Esophagus muscularis mucosa (tissue), 4 donors: Measurements from ENCODE around the gene GRIFIN. TPM values are rescaled to one million over a fixed set of nuclear protein-coding genes. Genes with fewer than 3 reads are reported as not detected.

ENCODE experiments used
- DNase-seq: peaks from one replicate; pipeline ENCODE4 v3.0.0-alpha.2; 2017; ENCODE audit errors: extremely low spot score
- H3K27ac ChIP-seq, 4 donors: fragments of 200-600 bp; sonication (generic); replicated peaks in 1 of 4; 1 replicate in 3 of 4; 2 replicates in 1 of 4; pipeline ENCODE4 v1.5.1; 2016 to 2019; ENCODE audit warnings: mild to moderate bottlenecking in 1 of 4
- H3K27me3 ChIP-seq, 4 donors: fragments of 200-600 bp; sonication (generic); one replicate each; pipeline versions ENCODE4 v1.5.1 to v1.6.0; 2016 to 2019
- H3K36me3 ChIP-seq, 4 donors: fragments of 200-600 bp; sonication (generic); one replicate each; pipeline ENCODE4 v1.5.1; 2016 to 2019
- H3K4me1 ChIP-seq, 4 donors: fragments of 200-600 bp; sonication (generic); one replicate each; pipeline ENCODE4 v1.5.1; 2016 to 2019
- H3K4me3 ChIP-seq, 4 donors: fragments of 200-600 bp; sonication (generic); 1 replicate in 2 of 4; 2 replicates in 2 of 4; pipeline ENCODE4 v1.5.1; 2016 to 2019; ENCODE audit warnings: mild to moderate bottlenecking in 4 of 4, moderate library complexity in 1 of 4
- H3K9me3 ChIP-seq, 4 donors: fragments of 200-600 bp; sonication (generic); 1 replicate in 3 of 4; 2 replicates in 1 of 4; pipeline ENCODE4 v1.5.1; 2016 to 2019
- EP300 ChIP-seq: sonication (generic); formaldehyde crosslinking; IDR thresholded peaks from one replicate; pipeline ENCODE4 v1.6.1; 2017; ENCODE audit warnings: antibody characterized with exemption
- POLR2A ChIP-seq: fragments of 450-650 bp; IDR thresholded peaks from one replicate; pipeline ENCODE4 v1.6.1; 2017; ENCODE audit warnings: antibody characterized with exemption, moderate library complexity, mild to moderate bottlenecking, low read depth
- POLR2AphosphoS5 ChIP-seq, 2 donors: sonication (generic); formaldehyde crosslinking; IDR thresholded peaks; one replicate each; pipeline ENCODE4 v1.6.1; 2017; ENCODE audit warnings: antibody characterized with exemption in 2 of 2
- WGBS: methylation state at CpG from one replicate; pipeline ENCODE4 v1.1.5; 2018; 5-methylcytosine and 5-hydroxymethylcytosine counted together
- intact Hi-C: fragments of 100-400 bp; cut with DNase I; formaldehyde crosslinking; loops from one replicate; pipeline ENCODE4 v1.15.1; 2023
- total RNA-seq, 4 donors: library from RNA; depleted of rRNA; stranded (reverse); fragments of >200 nt; gene quantifications; one replicate each; pipeline versions ENCODE4 v1.1.0 to v1.2.1, GENCODE V29; 2016
- TF ChIP-seq, protein P1 (sequence below), 3 experiments: fragments of 200-600 bp in 2 of 3; fragments of 450-650 bp in 1 of 3; sonication (generic) in 2 of 3; IDR thresholded peaks; one replicate each; pipeline ENCODE4 v1.5.1; 2017 to 2019; ENCODE audit warnings: antibody characterized with exemption in 3 of 3, mild to moderate bottlenecking in 2 of 3, moderate library complexity in 1 of 3

GRIFIN gene
- total RNA-seq, 4 donors from 2014 or later: not detected

DNA sequence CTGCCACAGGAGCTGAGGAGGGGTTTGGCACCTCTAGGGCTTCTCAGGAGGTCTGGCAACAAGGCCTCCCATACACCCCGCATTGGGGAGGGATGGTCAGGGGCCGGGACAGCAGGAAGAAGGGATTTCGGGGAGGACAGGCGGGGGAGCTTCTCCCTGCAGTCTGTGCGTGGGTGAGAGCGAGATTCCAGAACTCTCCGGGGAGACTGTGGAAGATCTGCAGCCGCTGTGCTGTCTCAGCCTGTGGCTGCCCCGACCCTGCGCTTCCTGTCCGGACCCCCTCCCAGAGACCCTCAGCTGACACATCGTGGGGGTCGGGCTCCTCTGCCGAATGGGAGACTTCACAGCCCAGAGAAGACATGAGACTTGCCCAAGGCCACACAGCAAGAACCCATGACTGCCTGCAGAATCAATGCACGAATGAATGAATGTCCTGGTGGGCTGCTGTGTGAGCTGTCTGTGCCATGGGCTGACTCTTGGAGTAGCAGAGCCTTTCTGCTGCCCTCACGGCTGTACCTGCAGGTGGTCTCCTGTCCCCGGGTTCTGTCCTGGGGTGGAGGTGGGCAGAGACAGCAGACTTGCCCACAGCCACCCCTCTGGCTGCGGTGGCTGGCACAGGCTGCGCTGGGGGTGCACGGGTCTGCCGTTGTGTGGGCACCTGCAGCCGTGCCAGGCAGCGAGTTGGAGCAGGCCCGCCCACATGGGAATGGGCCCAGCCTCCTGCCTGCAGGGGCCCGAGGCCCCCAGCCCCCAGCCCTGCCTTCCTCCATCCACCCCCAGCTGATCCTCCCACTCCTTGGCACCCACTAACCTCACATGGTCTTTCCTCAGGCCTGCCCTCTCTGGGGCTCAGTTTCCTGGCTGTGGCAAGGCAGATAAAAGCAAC lies 27.1 kb upstream of the GRIFIN start:
- Histone ChIP-seq H3K9me3 (no peaks in the 10 kb centered on the region), H3K27me3 (peaks cover 0 to 38% (median 0%) of the 10 kb centered on the region in 4 donors), H3K36me3 (no peaks in the 10 kb centered on the region), H3K4me3 (no peak overlapping the region), H3K27ac (no peak overlapping the region), H3K4me1 (peaks cover 9 to 22% (median 9%) of the 10 kb centered on the region in 4 donors)
- TF ChIP-seq POLR2A: no peak
- 76% methylated on average over 10 of the region's 25 CpGs for WGBS
- no peak for DNase-seq
- intact Hi-C loops: no loop called here

DNA sequence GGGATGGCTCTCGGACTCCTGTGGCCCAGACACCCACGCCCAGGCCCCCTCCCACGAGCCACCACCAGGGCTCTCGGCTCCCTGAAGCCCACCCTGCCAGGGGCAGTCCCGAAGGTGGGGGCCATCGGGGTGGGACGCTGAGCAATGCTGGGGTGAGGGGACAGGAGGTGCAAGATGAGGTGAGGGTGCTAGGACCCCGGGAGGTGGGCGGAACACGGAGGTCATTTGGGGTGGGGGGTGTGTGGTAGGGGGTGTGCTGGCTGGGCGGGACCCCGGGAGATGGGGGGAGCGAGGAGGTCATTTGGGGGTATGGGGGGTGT lies 26.4 kb upstream of the GRIFIN start:
- intact Hi-C loops: no loop called here
- TF ChIP-seq EP300 (no peak), POLR2A (no peak), POLR2AphosphoS5 (IDR thresholded peaks at IDR 0.05) (no peak)
- TF ChIP-seq, protein P1, sequence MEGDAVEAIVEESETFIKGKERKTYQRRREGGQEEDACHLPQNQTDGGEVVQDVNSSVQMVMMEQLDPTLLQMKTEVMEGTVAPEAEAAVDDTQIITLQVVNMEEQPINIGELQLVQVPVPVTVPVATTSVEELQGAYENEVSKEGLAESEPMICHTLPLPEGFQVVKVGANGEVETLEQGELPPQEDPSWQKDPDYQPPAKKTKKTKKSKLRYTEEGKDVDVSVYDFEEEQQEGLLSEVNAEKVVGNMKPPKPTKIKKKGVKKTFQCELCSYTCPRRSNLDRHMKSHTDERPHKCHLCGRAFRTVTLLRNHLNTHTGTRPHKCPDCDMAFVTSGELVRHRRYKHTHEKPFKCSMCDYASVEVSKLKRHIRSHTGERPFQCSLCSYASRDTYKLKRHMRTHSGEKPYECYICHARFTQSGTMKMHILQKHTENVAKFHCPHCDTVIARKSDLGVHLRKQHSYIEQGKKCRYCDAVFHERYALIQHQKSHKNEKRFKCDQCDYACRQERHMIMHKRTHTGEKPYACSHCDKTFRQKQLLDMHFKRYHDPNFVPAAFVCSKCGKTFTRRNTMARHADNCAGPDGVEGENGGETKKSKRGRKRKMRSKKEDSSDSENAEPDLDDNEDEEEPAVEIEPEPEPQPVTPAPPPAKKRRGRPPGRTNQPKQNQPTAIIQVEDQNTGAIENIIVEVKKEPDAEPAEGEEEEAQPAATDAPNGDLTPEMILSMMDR (IDR thresholded peaks at IDR 0.05): no peak
- no peak overlapping the region for H3K27ac ChIP-seq
- no peak overlapping the region for H3K4me3 ChIP-seq
- DNase-seq: no peak
- peaks cover 0 to 44% (median 0%) of the 10 kb centered on the region in 4 donors for H3K27me3 ChIP-seq
- peaks cover 2 to 15% (median 8%) of the 10 kb centered on the region in 4 donors for H3K4me1 ChIP-seq
- H3K36me3 ChIP-seq: no peaks in the 10 kb centered on the region
- no peaks in the 10 kb centered on the region for H3K9me3 ChIP-seq
- WGBS: 100% methylated on average over 2 of the region's 13 CpGs

DNA sequence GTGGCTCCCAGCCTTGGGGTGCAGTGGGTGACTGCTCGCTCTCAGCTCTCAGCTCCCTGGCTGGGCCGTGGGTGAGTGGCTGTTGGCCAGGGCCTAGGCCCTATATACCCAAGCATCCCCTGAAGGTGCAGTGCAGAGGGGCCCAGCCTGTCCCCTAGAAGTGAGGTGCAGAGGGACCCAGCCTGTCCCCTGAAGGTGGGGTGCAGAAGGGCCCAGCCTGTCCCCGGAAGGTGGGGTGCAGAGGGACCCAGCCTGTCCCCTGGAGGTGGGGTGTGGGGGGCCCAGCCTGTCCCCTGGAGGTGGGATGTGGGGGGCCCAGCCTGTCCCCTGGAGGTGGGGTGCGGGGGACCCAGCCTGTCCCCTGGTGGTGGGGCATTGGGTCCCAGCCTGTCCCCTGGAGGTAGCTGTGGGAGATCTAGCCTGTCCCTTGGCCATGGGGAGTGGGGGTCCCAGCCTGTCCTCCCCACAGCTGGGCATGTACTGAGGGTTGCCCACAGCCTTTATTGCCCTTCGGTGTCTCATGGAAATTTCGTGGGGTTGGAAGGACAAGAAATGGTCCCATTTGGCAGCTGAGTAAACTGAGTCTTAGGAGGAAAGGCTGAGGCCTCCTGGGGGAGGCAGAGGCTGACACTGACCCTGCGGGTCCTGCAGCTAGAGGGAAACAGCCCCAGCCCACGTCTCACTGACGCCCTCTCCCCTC lies 25.9 kb upstream of the GRIFIN start:
- intact Hi-C loops: no loop called here
- no peaks in the 10 kb centered on the region for H3K9me3 ChIP-seq
- TF ChIP-seq POLR2AphosphoS5 (IDR thresholded peaks at IDR 0.05) (no peak), EP300 (no peak), POLR2A (no peak)
- TF ChIP-seq, protein P1 (IDR thresholded peaks at IDR 0.05): no peak
- H3K27me3 ChIP-seq: peaks cover 0 to 50% (median 0%) of the 10 kb centered on the region in 4 donors
- no peak overlapping the region for H3K4me3 ChIP-seq
- no peaks in the 10 kb centered on the region for H3K36me3 ChIP-seq
- WGBS: 89% methylated on average over 5 of the region's 9 CpGs
- DNase-seq: no peak
- H3K4me1 ChIP-seq: peaks cover 0 to 11% (median 7%) of the 10 kb centered on the region in 4 donors
- no peak overlapping the region for H3K27ac ChIP-seq

DNA sequence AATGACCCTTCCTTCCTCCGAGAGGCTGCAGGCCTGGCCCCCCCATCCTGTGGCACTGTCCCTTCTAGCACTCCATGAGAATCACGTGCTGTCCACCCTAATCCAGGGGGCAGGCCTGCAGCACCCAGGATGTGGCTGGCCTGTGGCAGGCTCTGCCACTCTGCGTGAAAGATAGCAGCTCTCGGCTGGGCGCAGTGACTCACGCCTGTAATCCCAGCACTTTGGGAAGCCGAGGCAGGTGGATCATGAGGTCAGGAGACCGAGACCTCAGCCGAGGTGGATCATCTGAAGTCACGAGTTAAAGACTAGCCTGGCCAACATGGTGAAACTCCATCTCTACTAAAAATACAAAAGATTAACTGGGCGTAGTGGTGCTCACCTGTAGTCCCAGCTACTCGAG lies 24.5 kb upstream of the GRIFIN start:
- TF ChIP-seq POLR2AphosphoS5 (IDR thresholded peaks at IDR 0.05) (no peak), POLR2A (no peak), EP300 (no peak)
- TF ChIP-seq, protein P1 (IDR thresholded peaks at IDR 0.05): no peak
- DNase-seq: no peak
- WGBS: 87% methylated on average over 9 of the region's 12 CpGs
- intact Hi-C loops: no loop called here
- no peaks in the 10 kb centered on the region for H3K36me3 ChIP-seq
- peaks cover 0 to 11% (median 7%) of the 10 kb centered on the region in 4 donors for H3K4me1 ChIP-seq
- H3K9me3 ChIP-seq: no peaks in the 10 kb centered on the region
- peaks cover 0 to 64% (median 3%) of the 10 kb centered on the region in 4 donors for H3K27me3 ChIP-seq
- H3K27ac ChIP-seq: no peak overlapping the region
- no peak overlapping the region for H3K4me3 ChIP-seq

DNA sequence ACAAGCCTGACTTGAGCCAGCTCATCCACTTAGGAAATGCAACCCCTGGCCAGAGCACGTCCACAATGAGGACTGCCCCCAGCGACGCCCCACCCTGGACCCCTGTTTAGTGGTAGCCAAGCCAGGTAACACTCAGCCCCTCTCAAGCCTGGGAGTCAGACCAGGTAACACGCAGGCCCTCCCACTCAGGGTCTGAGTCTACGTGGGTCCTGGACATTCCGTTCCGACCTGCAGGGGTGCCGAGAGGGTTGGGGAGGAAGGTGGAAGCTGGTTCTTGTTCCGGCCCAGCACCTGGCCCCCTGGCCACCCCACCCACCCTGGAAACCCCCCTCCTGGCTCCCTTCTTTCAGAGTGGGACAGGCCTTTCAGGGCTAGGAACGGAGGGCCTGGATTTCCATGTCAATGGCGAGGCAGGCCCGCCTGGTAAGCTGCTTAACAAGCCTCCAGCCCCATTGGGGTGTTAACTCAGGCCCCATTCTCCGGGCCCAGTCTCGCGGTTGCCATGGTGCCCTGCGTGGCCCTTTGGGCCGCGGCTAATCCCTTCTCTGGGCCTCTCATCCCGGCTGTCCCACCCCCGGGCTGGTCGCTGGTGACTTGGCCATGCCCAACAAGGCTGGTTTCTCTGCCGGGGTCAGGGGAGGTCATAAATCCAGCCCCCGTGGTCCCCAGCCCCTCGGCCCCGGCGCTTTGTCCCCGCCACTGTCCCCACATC lies 23.7 kb upstream of the GRIFIN start:
- 90% methylated on average over 26 of the region's 27 CpGs for WGBS
- TF ChIP-seq POLR2AphosphoS5 (IDR thresholded peaks at IDR 0.05) (no peak), EP300 (no peak), POLR2A (no peak)
- TF ChIP-seq, protein P1 (IDR thresholded peaks at IDR 0.05): no peak
- no peak overlapping the region for H3K4me3 ChIP-seq
- no peak for DNase-seq
- H3K27ac ChIP-seq: no peak overlapping the region
- intact Hi-C loops: no loop called here
- no peaks in the 10 kb centered on the region for H3K36me3 ChIP-seq
- H3K9me3 ChIP-seq: no peaks in the 10 kb centered on the region
- H3K4me1 ChIP-seq: peaks cover under 1 to 11% (median 7%) of the 10 kb centered on the region in 4 donors
- peaks cover 0 to 71% (median 4%) of the 10 kb centered on the region in 4 donors for H3K27me3 ChIP-seq
